CD14-positive monocyte (primary cell): ENCODE results near the gene ASCL1. TPM values are rescaled to one million over a fixed set of nuclear protein-coding genes. Genes with fewer than 3 reads are reported as not detected.

Experiments
- DNase-seq, 3 donors: peaks; one replicate each; pipeline ENCODE4 v3.0.0-alpha.2; 2011 to 2022
- H2AFZ ChIP-seq: 2 replicates; pipeline ENCODE4 v1.6.0; 2012; ENCODE audit warnings: mild to moderate bottlenecking, low read depth, low read length, inconsistent platforms; ENCODE audit not compliant: insufficient read depth, poor library complexity, severe bottlenecking
- H3K27ac ChIP-seq, 2 donors: 1 replicate in 1 of 2; 2 replicates in 1 of 2; pipeline ENCODE4 v1.5.1; 2012 to 2013; ENCODE audit warnings: low read length in 2 of 2, control low read depth in 1 of 2, inconsistent platforms in 1 of 2, low read depth in 1 of 2, mild to moderate bottlenecking in 1 of 2
- H3K27me3 ChIP-seq, 2 donors: one replicate each; pipeline versions ENCODE4 v1.6.0 to v1.6.1; 2011 to 2013; ENCODE audit warnings: low read length in 2 of 2; ENCODE audit not compliant: control insufficient read depth in 2 of 2, insufficient read depth in 2 of 2
- H3K36me3 ChIP-seq, 2 donors: replicated peaks in 1 of 2; 1 replicate in 1 of 2; 2 replicates in 1 of 2; pipeline versions ENCODE4 v1.5.1 to v1.6.1; 2012 to 2013; ENCODE audit warnings: low read length in 2 of 2, control low read depth in 1 of 2, inconsistent platforms in 1 of 2, mild to moderate bottlenecking in 1 of 2; ENCODE audit not compliant: insufficient read depth in 2 of 2, control insufficient read depth in 1 of 2
- H3K4me1 ChIP-seq, 2 donors: 1 replicate in 1 of 2; 2 replicates in 1 of 2; pipeline versions ENCODE4 v1.5.1 to v1.6.1; 2012 to 2013; ENCODE audit warnings: low read length in 2 of 2, control low read depth in 1 of 2, inconsistent platforms in 1 of 2, mild to moderate bottlenecking in 1 of 2, moderate library complexity in 1 of 2; ENCODE audit not compliant: insufficient read depth in 2 of 2, control insufficient read depth in 1 of 2
- H3K4me2 ChIP-seq: replicated peaks from 2 replicates; pipeline ENCODE3; 2012; ENCODE audit warnings: low read length, moderate library complexity, mild to moderate bottlenecking; ENCODE audit not compliant: poor library complexity, severe bottlenecking; ENCODE audit errors: extremely low read depth
- H3K4me3 ChIP-seq, 3 experiments: fragments of 200-600 bp in 1 of 3; sonication (generic) in 1 of 3; replicated peaks in 1 of 3; 1 replicate in 2 of 3; 2 replicates in 1 of 3; pipeline ENCODE4 v1.5.1; 2011 to 2013; ENCODE audit warnings: low read length in 3 of 3, mild to moderate bottlenecking in 3 of 3, control low read depth in 2 of 3, low read depth in 2 of 3, inconsistent platforms in 1 of 3, moderate library complexity in 1 of 3
- H3K79me2 ChIP-seq: 2 replicates; pipeline ENCODE4 v1.6.0; 2012; ENCODE audit warnings: mild to moderate bottlenecking, control low read depth, inconsistent platforms, low read length, moderate library complexity; ENCODE audit not compliant: insufficient read depth
- H3K9ac ChIP-seq: 2 replicates; pipeline ENCODE4 v1.6.0; 2017; ENCODE audit warnings: low read length, mild to moderate bottlenecking; ENCODE audit not compliant: insufficient read depth, poor library complexity, severe bottlenecking
- H3K9me3 ChIP-seq, 2 donors: replicated peaks in 1 of 2; 1 replicate in 1 of 2; 2 replicates in 1 of 2; pipeline versions ENCODE4 v1.5.1 to v1.6.1; 2012 to 2013; ENCODE audit warnings: low read length in 2 of 2, control low read depth in 1 of 2; ENCODE audit not compliant: control insufficient read depth in 1 of 2, insufficient read depth in 1 of 2
- H4K20me1 ChIP-seq: 2 replicates; pipeline ENCODE4 v1.6.0; 2012; ENCODE audit warnings: mild to moderate bottlenecking, low read length, control low read depth, moderate library complexity; ENCODE audit not compliant: insufficient read depth
- H3K27ac Mint-ChIP-seq, 7 donors: one replicate each; pipeline ENCODE4 v1.8.0; 2020; ENCODE audit warnings: mild to moderate bottlenecking in 7 of 7, mixed read lengths in 7 of 7, moderate library complexity in 6 of 7, inconsistent platforms in 2 of 7
- H3K27me3 Mint-ChIP-seq, 3 donors: one replicate each; pipeline ENCODE4 v1.8.0; 2021 to 2022; ENCODE audit warnings: low read depth in 3 of 3, mild to moderate bottlenecking in 3 of 3, mixed read lengths in 3 of 3, moderate library complexity in 3 of 3, inconsistent platforms in 1 of 3
- H3K36me3 Mint-ChIP-seq, 2 donors: one replicate each; pipeline ENCODE4 v1.8.0; 2020; ENCODE audit warnings: mixed read lengths in 2 of 2, inconsistent platforms in 1 of 2, mild to moderate bottlenecking in 1 of 2
- H3K4me1 Mint-ChIP-seq: one replicate; pipeline ENCODE4 v1.8.0; 2020; ENCODE audit warnings: mild to moderate bottlenecking, mixed read lengths
- H3K4me3 Mint-ChIP-seq, 2 donors: one replicate each; pipeline ENCODE4 v1.8.0; 2020; ENCODE audit warnings: mild to moderate bottlenecking in 2 of 2, mixed read lengths in 2 of 2, moderate library complexity in 1 of 2
- H3K9me3 Mint-ChIP-seq, 7 donors: one replicate each; pipeline ENCODE4 v1.8.0; 2020 to 2022; ENCODE audit warnings: mixed read lengths in 7 of 7, mild to moderate bottlenecking in 6 of 7, moderate library complexity in 6 of 7, inconsistent platforms in 2 of 7
- whole genome bisulfite sequencing: methylation state at CpG from one replicate; pipeline ENCODE4 v1.1.5; 2013; ENCODE audit warnings: missing lambda C conversion rate; ENCODE audit not compliant: insufficient coverage; 5-methylcytosine and 5-hydroxymethylcytosine counted together
- intact Hi-C, 2 donors: fragments of 100-400 bp; cut with micrococcal nuclease; formaldehyde crosslinking; loops; one replicate each; pipeline versions ENCODE4 v1.15.0 to v1.15.1; 2023
- polyA plus RNA-seq, 3 donors: library from polyadenylated mRNA; depleted of rRNA in 1 of 3; unstranded in 2 of 3; stranded (reverse) in 1 of 3; fragments of 300-500 nt in 2 of 3; fragments of >200 nt in 1 of 3; fragmentation: Illumina TruSeq in 2 of 3; gene quantifications; 1 replicate in 2 of 3; 2 replicates in 1 of 3; pipeline ENCODE4 v1.2.3, GENCODE V29; 2012 to 2021
- TF ChIP-seq, protein P1 (sequence below): fragments of 200-600 bp; IDR thresholded peaks from one replicate; pipeline ENCODE4 v1.8.0; 2022; ENCODE audit warnings: antibody characterized with exemption, mild to moderate bottlenecking

ASCL1 gene
- polyA plus RNA-seq, 3 donors: not detected

DNA sequence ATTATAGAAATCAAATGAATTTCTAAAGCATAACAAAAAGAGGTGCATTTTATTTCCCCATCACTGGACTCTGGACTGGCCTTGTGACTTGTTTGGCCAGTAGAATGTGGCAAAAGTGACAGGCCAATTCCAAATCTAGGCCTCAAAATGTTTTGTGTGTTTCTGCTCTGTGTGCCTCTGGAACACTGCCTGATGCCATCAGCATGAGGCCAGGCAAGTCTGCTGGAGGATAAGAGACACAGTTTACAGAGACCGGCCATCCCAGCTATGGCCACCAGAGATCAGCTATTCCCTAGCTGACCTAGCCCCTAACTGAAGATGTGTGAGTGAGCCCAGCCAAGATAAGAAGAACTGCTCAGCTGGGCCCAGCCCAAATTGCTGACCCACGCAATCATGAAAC lies 32.9 kb downstream of the ASCL1 start:
- no peak for DNase-seq
- Histone ChIP-seq H3K9ac (no peak overlapping the region), H2AFZ (no peak overlapping the region), H3K27ac (no peak overlapping the region), H3K4me1 (no peaks in the 10 kb centered on the region), H3K36me3 (no peaks in the 10 kb centered on the region), H4K20me1 (no peaks in the 10 kb centered on the region), H3K79me2 (no peaks in the 10 kb centered on the region), H3K4me2 (no peak overlapping the region), H3K27me3 (no peaks in the 10 kb centered on the region), H3K9me3 (no peaks in the 10 kb centered on the region), H3K4me3 (no peak overlapping the region)
- Mint-ChIP-seq H3K9me3 (peaks cover 0 to 2% (median 0%) of the 10 kb centered on the region in 7 donors), H3K27me3 (peaks cover 0 to 1% (median 1%) of the 10 kb centered on the region in 3 donors), H3K36me3 (no peaks in the 10 kb centered on the region), H3K4me3 (no peak overlapping the region), H3K27ac (no peak overlapping the region), H3K4me1 (no peaks in the 10 kb centered on the region)
- TF ChIP-seq, protein P1, sequence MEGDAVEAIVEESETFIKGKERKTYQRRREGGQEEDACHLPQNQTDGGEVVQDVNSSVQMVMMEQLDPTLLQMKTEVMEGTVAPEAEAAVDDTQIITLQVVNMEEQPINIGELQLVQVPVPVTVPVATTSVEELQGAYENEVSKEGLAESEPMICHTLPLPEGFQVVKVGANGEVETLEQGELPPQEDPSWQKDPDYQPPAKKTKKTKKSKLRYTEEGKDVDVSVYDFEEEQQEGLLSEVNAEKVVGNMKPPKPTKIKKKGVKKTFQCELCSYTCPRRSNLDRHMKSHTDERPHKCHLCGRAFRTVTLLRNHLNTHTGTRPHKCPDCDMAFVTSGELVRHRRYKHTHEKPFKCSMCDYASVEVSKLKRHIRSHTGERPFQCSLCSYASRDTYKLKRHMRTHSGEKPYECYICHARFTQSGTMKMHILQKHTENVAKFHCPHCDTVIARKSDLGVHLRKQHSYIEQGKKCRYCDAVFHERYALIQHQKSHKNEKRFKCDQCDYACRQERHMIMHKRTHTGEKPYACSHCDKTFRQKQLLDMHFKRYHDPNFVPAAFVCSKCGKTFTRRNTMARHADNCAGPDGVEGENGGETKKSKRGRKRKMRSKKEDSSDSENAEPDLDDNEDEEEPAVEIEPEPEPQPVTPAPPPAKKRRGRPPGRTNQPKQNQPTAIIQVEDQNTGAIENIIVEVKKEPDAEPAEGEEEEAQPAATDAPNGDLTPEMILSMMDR: no peak
- intact Hi-C loops: no loop called here
- WGBS: no CpG with 5 or more reads among the region's 2 CpGs

DNA sequence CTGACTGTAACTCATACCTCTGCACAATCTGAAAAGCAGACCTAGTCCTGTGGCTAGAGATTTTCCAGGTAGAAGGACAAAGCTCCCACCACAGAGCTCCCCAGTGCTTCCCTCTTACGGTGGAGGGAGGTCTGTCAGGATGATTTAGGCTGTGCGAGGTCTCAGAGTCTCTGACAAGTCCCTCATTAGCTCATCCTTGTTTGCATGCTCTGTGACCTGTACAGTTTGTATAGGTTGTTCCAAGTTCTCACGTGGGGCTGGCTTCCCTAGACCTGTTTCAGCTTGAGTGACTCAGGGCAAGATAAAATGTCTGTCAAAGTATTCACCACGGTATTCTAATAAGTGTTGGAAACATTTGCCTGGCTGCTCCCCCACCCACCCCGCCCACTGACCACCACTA lies 34.8 kb downstream of the ASCL1 start:
- H3K4me1 Mint-ChIP-seq: no peaks in the 10 kb centered on the region
- TF ChIP-seq, protein P1: no peak
- H4K20me1 ChIP-seq: no peaks in the 10 kb centered on the region
- WGBS: no CpG with 5 or more reads among the region's 5 CpGs
- H3K27ac ChIP-seq: no peak overlapping the region
- H3K27me3 Mint-ChIP-seq: peaks cover 1 to 2% (median 1%) of the 10 kb centered on the region in 3 donors
- DNase-seq: no peak
- no peaks in the 10 kb centered on the region for H3K36me3 Mint-ChIP-seq
- H3K9me3 Mint-ChIP-seq: peaks cover 0 to 3% (median 2%) of the 10 kb centered on the region in 7 donors
- H3K9ac ChIP-seq: no peak overlapping the region
- H2AFZ ChIP-seq: no peak overlapping the region
- H3K9me3 ChIP-seq: no peaks in the 10 kb centered on the region
- no peaks in the 10 kb centered on the region for H3K4me1 ChIP-seq
- H3K27ac Mint-ChIP-seq: no peak overlapping the region
- no peaks in the 10 kb centered on the region for H3K79me2 ChIP-seq
- no peak overlapping the region for H3K4me2 ChIP-seq
- no peak overlapping the region for H3K4me3 Mint-ChIP-seq
- H3K27me3 ChIP-seq: no peaks in the 10 kb centered on the region
- no peaks in the 10 kb centered on the region for H3K36me3 ChIP-seq
- H3K4me3 ChIP-seq: no peak overlapping the region
- intact Hi-C loops: no loop called here
